GM06990 (cell line): ENCODE results near the gene CA5A.

Experiments
- DNase-seq: peaks from one replicate; pipeline ENCODE4 v3.0.0-alpha.2; 2011; ENCODE audit not compliant: insufficient read length; ENCODE audit errors: extremely low read depth
- H3K27me3 ChIP-seq: replicated peaks from 2 replicates; pipeline ENCODE4 v1.6.0; 2011; ENCODE audit warnings: low read length; ENCODE audit not compliant: control insufficient read depth, insufficient read depth
- H3K36me3 ChIP-seq: 2 replicates; pipeline ENCODE4 v1.5.1; 2011; ENCODE audit warnings: low read length; ENCODE audit not compliant: control insufficient read depth, insufficient read depth
- H3K4me3 ChIP-seq: replicated peaks from 2 replicates; pipeline ENCODE4 v1.5.1; 2011; ENCODE audit warnings: low read depth, mild to moderate bottlenecking, control low read depth, low read length
- CTCF ChIP-seq: IDR thresholded peaks from 2 replicates; pipeline ENCODE4 v1.5.1; 2011; ENCODE audit warnings: low read length, control low read depth, mild to moderate bottlenecking, inconsistent platforms; ENCODE audit not compliant: insufficient read depth, poor library complexity, severe bottlenecking

CA5A gene

GRCh38 chr16:87844120-87844733, 92.1 kb downstream of the CA5A start:
- H3K27me3 ChIP-seq, result no peaks in the 10 kb centered on the region
- H3K4me3 ChIP-seq, result no peak overlapping the region
- peaks cover 57% of the 10 kb centered on the region for H3K36me3 ChIP-seq
- DNase-seq, result no peak
- no peak for TF ChIP-seq CTCF

- peaks cover 60% of the 10 kb centered on the region for H3K36me3 ChIP-seq
- no peak for DNase-seq
- H3K27me3 ChIP-seq, result no peaks in the 10 kb centered on the region
- TF ChIP-seq CTCF, result no peak
- no peak overlapping the region for H3K4me3 ChIP-seq
Observed at GRCh38 chr16:87843678-87844105, 92.6 kb downstream of the CA5A start.

- no peak for TF ChIP-seq CTCF
- DNase-seq, result no peak
- peaks cover 55% of the 10 kb centered on the region for H3K36me3 ChIP-seq
Observed at GRCh38 chr16:87842209-87842869, 94.0 kb downstream of the CA5A start.

GRCh38 chr16:87841340-87842208, 94.8 kb downstream of the CA5A start:
- no peaks in the 10 kb centered on the region for H3K27me3 ChIP-seq
- no peak for TF ChIP-seq CTCF
- no peak overlapping the region for H3K4me3 ChIP-seq
- H3K36me3 ChIP-seq, result peaks cover 54% of the 10 kb centered on the region
- DNase-seq, result no peak

More at GRCh38 chr16:87842209-87842869, 94.0 kb downstream of the CA5A start:
- no peaks in the 10 kb centered on the region for H3K27me3 ChIP-seq
- no peak overlapping the region for H3K4me3 ChIP-seq

GRCh38 chr16:87840271-87840978, 95.9 kb downstream of the CA5A start:
- H3K4me3 ChIP-seq, result no peak overlapping the region
- TF ChIP-seq CTCF, result no peak
- DNase-seq, result no peak
- H3K36me3 ChIP-seq, result peaks cover 58% of the 10 kb centered on the region
- no peaks in the 10 kb centered on the region for H3K27me3 ChIP-seq
